Glomerular endothelial cell (primary cell): Measurements from ENCODE around the gene SPSB4. TPM values are rescaled to one million over a fixed set of nuclear protein-coding genes. Genes with fewer than 3 reads are reported as not detected.

Source experiments
- DNase-seq: peaks from one replicate; pipeline ENCODE4 v3.0.0-alpha.2; 2011; ENCODE audit warnings: low read depth, low spot score; ENCODE audit errors: extremely low read depth
- total RNA-seq: library from RNA; depleted of rRNA; stranded (reverse); fragments of >200 nt; gene quantifications from 2 replicates; pipeline ENCODE4 v1.2.3, GENCODE V29; 2015

The SPSB4 gene
- total RNA-seq, 1 donor from 2014 or later, result not detected

DNA sequence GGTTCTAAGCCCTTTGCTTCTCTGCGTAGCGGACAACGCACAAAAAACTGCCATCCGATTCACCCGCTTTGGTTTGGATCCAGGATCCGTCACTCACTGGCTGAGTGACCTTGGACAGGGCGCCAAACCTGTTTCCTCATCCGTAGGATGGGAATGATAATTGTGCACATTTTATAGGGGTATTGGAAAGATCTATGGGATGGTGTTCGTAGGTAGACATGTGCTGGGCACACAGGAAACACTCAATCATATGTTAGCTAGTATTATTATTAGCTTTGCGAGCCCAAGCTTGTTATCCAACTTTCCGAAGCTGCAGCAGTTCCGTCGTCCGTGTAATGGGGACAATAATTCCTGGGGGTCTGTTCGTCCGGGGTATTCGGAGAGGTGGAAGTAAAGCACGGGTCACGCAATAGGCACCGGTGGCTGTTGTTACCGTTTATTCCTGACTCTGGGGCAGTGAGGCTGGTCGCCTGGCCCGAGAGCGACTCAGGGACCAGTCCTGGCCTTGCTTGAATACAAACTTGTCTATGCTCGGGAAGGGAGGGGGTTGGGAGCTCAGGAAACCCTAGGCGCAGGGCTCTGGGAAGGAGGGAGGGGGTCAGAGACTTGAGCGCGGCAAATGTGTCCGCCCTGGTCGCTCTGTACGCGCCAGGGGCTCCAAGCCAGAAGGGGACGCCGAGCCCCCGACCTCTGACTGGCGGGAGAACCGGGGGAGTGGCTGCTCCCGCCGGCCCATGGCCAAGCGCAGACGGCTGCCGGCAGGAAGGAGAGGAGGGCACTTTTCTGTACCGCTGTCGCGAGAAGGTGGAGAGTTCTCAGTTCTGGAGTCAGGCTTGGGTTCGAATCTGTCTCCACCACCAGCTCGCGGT is 1.3 kb downstream of the SPSB4 start:
- DNase-seq, result no peak

GRCh38 chr3:141055136-141055535 is 4.0 kb downstream of the SPSB4 start:
- DNase-seq, result no peak

GRCh38 chr3:141055536-141056445 is 4.6 kb downstream of the SPSB4 start:
- DNase-seq, result no peak

DNA sequence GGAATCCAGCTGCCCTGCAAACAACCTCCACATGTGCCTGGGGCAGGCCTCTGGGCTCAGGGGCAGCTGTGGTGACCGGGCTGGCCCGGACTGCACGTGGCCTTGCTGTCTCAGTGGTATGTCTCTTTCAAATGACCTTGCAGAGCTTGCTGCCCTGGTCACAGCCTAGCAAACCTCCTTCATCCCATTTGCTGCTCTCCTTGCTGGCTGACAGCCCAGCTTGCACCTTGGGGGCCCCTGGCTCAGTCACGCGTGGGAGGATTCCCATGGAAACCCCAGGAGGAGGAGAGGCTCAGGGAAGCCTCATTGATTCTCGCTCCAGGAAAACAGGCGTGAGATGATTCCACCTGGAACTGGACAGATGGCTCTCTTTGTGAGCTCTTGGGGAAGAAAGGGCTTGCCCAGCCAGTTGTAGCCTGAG is 5.6 kb downstream of the SPSB4 start:
- no peak for DNase-seq

GRCh38 chr3:141057436-141057835 is 6.3 kb downstream of the SPSB4 start:
- DNase-seq, result no peak

DNA sequence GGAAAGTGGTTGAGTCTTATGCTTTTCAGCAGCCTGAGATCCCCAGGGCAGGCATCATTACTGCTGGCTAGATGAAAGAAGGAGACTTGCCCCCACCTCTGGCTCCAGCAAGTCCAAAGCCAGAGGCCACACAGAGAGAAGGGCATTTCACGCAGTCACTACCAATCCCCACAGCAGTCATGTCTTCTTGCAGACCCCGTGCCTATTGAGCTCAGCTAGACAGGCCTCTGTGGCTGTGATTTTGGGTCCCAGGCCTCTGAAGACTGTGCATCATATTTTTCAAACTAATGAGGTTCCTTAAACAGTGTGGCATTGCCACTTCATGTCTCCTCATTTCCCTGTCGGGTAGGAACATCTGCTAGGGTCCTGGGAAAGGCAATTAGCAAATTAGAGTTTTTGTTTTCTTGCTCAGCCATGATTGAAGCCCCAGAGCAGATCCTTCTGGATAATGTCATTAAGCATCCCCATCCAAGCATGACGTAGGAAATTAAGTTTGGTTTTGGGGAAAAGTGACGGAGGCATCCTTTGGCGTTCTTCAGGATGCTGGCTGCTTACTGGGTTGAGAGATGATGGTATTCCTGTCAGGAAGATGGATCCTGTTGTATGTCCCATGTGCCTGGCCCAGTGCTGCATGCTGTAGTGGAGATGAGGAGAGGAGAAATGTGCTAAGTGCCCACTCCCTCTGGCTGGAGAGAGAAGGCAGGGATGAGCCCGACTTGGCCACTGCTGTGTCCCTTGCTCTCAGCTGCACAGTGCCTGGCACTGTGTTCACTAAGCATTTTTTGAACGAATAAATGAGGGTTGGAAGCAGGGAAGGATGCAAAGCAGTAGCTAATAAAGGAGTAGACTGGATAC is 7.0 kb downstream of the SPSB4 start:
- DNase-seq, result no peak

GRCh38 chr3:141058996-141059395 is 7.8 kb downstream of the SPSB4 start:
- no peak for DNase-seq

GRCh38 chr3:141059816-141060215 is 8.7 kb downstream of the SPSB4 start:
- DNase-seq, result no peak

- DNase-seq, result no peak
Measured at GRCh38 chr3:141060327-141060726, 9.2 kb downstream of the SPSB4 start.

- no peak for DNase-seq
Measured at GRCh38 chr3:141063831-141064230, 12.7 kb downstream of the SPSB4 start.

GRCh38 chr3:141064255-141064926 is 13.2 kb downstream of the SPSB4 start:
- no peak for DNase-seq

GRCh38 chr3:141065258-141065657 is 14.1 kb downstream of the SPSB4 start:
- no peak for DNase-seq

DNA sequence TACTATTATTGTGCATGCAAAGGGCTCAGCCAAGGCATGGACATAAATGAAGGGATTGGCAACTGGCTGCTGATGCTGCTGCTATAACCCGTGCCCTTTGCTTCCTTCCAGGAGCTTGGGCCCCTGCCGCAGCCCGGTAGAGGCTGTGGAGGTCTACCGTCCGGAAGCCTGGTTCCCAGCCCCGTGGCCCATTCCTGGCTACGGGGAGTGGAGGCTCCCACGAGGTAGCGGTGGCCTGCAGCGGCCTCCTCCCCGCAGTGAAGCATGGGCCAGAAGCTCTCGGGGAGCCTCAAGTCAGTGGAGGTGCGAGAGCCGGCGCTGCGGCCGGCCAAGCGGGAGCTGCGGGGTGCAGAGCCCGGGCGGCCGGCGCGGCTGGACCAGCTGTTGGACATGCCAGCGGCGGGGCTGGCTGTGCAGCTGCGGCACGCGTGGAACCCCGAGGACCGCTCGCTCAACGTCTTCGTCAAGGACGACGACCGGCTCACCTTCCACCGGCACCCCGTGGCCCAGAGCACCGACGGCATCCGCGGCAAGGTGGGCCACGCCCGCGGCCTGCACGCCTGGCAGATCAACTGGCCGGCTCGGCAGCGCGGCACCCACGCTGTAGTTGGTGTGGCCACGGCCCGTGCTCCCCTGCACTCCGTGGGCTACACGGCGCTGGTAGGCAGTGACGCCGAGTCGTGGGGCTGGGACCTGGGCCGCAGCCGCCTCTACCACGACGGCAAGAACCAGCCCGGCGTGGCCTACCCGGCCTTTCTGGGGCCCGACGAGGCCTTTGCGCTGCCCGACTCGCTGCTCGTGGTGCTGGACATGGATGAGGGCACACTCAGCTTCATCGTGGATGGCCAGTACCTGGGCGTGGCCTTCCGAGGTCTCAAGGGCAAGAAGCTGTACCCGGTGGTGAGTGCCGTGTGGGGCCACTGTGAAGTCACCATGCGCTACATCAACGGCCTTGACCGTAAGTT is 15.0 kb downstream of the SPSB4 start:
- no peak for DNase-seq

- DNase-seq, result no peak
Measured at GRCh38 chr3:141067206-141067974, 16.2 kb downstream of the SPSB4 start.

GRCh38 chr3:141070229-141070628 is 19.1 kb downstream of the SPSB4 start:
- no peak for DNase-seq

DNA sequence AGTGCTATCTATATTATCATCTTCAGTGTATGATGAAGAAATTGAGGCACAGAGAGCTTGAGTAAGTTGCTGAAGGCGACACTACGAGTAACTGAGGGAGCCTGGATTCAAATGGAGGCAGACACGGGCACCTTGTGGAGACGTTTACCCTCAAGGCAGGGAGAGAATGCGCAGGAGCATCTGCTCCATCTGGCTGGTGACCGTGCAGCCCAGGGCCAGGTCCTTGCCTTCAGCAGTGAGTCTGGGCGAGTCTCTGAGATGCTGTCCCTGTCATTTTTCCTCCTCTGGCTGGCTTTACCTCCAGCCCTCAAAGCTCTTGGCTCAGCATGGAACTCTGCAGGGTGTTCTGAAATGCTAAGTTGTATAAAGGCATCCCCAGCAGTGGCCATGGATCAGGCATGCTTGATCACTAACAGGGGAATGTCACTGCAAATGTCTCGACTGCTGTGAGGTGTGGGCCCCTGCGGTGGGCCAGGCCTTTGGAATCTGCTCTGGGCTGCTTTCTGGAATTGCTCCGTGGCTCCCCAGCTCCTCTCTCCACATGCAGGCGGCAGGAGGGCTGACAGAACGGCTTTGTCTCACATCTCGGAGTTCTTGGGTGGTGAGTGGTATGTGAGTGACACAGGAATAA is 19.7 kb downstream of the SPSB4 start:
- DNase-seq, result no peak

DNA sequence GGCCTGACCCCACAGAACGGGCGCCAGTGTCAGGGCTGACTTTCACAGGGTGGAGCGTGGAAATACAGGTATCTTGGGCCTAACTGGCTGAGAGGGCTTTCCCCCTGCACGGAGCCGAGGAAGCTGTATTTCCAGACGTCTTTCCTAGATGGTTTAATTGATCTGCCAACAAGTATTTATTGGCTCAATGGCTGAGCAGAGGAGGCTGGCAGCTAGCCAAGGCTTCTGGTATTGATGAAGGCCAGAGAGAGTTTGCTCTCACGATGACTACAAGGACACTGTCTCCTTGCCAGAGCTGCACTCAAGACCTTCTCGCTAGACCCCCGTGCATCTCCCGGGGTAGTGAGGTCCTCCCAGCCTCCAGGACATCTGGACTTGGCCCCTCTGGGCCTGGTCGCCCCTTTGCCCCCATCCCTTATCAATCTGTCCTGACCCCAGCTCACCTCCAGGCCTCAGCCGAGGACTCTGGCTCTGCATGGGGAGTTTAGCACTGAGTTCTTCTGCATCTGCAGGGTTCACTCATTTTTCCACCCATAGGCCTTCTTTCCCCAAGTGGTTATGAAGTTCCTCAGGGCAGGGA is 20.6 kb downstream of the SPSB4 start:
- DNase-seq, result no peak
